Small intestine (tissue), 7 donors: ENCODE data around the gene HAUS8. TPM values are rescaled to one million over a fixed set of nuclear protein-coding genes. Genes with fewer than 3 reads are reported as not detected.

Experiments used
- DNase-seq, 2 donors: peaks; one replicate each; pipeline versions ENCODE4 v3.0.0 to v3.0.0-alpha.2; 2013
- FAIRE-seq: peaks from 2 replicates; lab custom pipeline; 2012; peaks lifted over from hg19 to GRCh38; lab: Jason Lieb, UNC
- H3K27ac ChIP-seq, 3 donors: one replicate each; pipeline ENCODE4 v1.5.1; 2013; ENCODE audit warnings: low read length in 2 of 3, mild to moderate bottlenecking in 2 of 3, control low read depth in 1 of 3, inconsistent platforms in 1 of 3, low read depth in 1 of 3, moderate library complexity in 1 of 3
- H3K27me3 ChIP-seq, 3 donors: one replicate each; pipeline ENCODE4 v1.6.1; 2013; ENCODE audit warnings: low read length in 3 of 3, inconsistent platforms in 1 of 3; ENCODE audit not compliant: control insufficient read depth in 3 of 3, insufficient read depth in 3 of 3
- H3K36me3 ChIP-seq, 3 donors: one replicate each; pipeline ENCODE4 v1.6.1; 2013; ENCODE audit warnings: low read length in 3 of 3, inconsistent platforms in 1 of 3, low read depth in 1 of 3, mild to moderate bottlenecking in 1 of 3, moderate library complexity in 1 of 3; ENCODE audit not compliant: control insufficient read depth in 3 of 3, insufficient read depth in 2 of 3
- H3K4me1 ChIP-seq, 3 donors: one replicate each; pipeline ENCODE4 v1.6.1; 2013; ENCODE audit warnings: low read length in 2 of 3, inconsistent platforms in 1 of 3, low read depth in 1 of 3, mild to moderate bottlenecking in 1 of 3, moderate library complexity in 1 of 3; ENCODE audit not compliant: control insufficient read depth in 3 of 3, insufficient read depth in 2 of 3
- H3K4me3 ChIP-seq, 3 donors: one replicate each; pipeline ENCODE4 v1.5.1; 2013; ENCODE audit warnings: low read length in 3 of 3, control low read depth in 1 of 3, inconsistent platforms in 1 of 3, low read depth in 1 of 3, mild to moderate bottlenecking in 1 of 3, moderate library complexity in 1 of 3
- H3K9me3 ChIP-seq, 2 donors: one replicate each; pipeline ENCODE4 v1.6.1; 2013; ENCODE audit warnings: low read depth in 1 of 2, low read length in 1 of 2; ENCODE audit not compliant: control insufficient read depth in 2 of 2, insufficient read depth in 1 of 2
- WGBS, 3 donors: extraction: QIAGEN DNeasy Blood & Tissue Kit; methylation state at CpG; one replicate each; pipeline ENCODE4 v1.1.7; 2013; 5-methylcytosine and 5-hydroxymethylcytosine counted together
- polyA plus RNA-seq, 4 donors: library from polyadenylated mRNA; stranded (reverse) in 3 of 4; unstranded in 1 of 4; fragments of 200-250 nt in 3 of 4; fragments of 120-200 nt in 1 of 4; gene quantifications; one replicate each; pipeline versions ENCODE4 v1.2.1 to v1.2.3, GENCODE V29; 2013
- donor health status: healthy with polysubstance abuse.
- donor health status: control.
- donor health status: control.
- donor health status: Bipolar disorder and iron deficiency.
- donor health status: healthy.

HAUS8 gene
- polyA plus RNA-seq, 4 donors: 7.4 to 16.5 (median 13.2) TPM

- DNase-seq (no peak), FAIRE-seq (no peak)
- no peak overlapping the region for H3K4me3 ChIP-seq
- peaks cover 0 to 50% (median 8%) of the 10 kb centered on the region in 3 donors for H3K36me3 ChIP-seq
- H3K9me3 ChIP-seq: peaks cover 0 to 22% of the 10 kb centered on the region in 2 donors
- H3K27me3 ChIP-seq: no peaks in the 10 kb centered on the region
- no peaks in the 10 kb centered on the region for H3K4me1 ChIP-seq
- H3K27ac ChIP-seq: no peak overlapping the region
- WGBS, 3 donors: 88 to 92% (median 92%) methylated on average over 7 of the region's 7 CpGs
Measured at GRCh38 chr19:17061691-17062090, 13.6 kb downstream of the HAUS8 start.

- Histone ChIP-seq H3K9me3 (peaks cover 0 to 22% of the 10 kb centered on the region in 2 donors), H3K27me3 (no peaks in the 10 kb centered on the region), H3K4me3 (no peak overlapping the region), H3K36me3 (peaks cover 0 to 46% (median 8%) of the 10 kb centered on the region in 3 donors), H3K4me1 (no peaks in the 10 kb centered on the region), H3K27ac (no peak overlapping the region)
- DNase-seq: no peak
- 27 to 74% (median 64%) methylated on average over 3 of the region's 3 CpGs for WGBS, 3 donors
- no peak for FAIRE-seq
Measured at GRCh38 chr19:17061205-17061604, 14.0 kb downstream of the HAUS8 start.

- H3K36me3 ChIP-seq: peaks cover 0 to 47% (median 8%) of the 10 kb centered on the region in 3 donors
- DNase-seq (no peak), FAIRE-seq (no peak)
- H3K9me3 ChIP-seq: peaks cover 0 to 22% of the 10 kb centered on the region in 2 donors
- H3K4me3 ChIP-seq: no peak overlapping the region
- H3K4me1 ChIP-seq: no peaks in the 10 kb centered on the region
- no peaks in the 10 kb centered on the region for H3K27me3 ChIP-seq
- H3K27ac ChIP-seq: no peak overlapping the region
- 91 to 94% (median 92%) methylated on average over 3 of the region's 3 CpGs for WGBS, 3 donors
Measured at GRCh38 chr19:17060802-17061201, 14.4 kb downstream of the HAUS8 start.

- no peak for FAIRE-seq
Measured at GRCh38 chr19:17058236-17058635, 17.0 kb downstream of the HAUS8 start.

GRCh38 chr19:17055636-17056035, 19.6 kb downstream of the HAUS8 start:
- peaks cover 0 to 18% of the 10 kb centered on the region in 2 donors for H3K9me3 ChIP-seq
- 90 to 98% (median 95%) methylated on average over 15 of the region's 15 CpGs for WGBS, 3 donors
- H3K4me1 ChIP-seq: no peaks in the 10 kb centered on the region
- no peak overlapping the region for H3K27ac ChIP-seq
- no peak overlapping the region for H3K4me3 ChIP-seq
- DNase-seq: no peak
- H3K36me3 ChIP-seq: peaks cover 8 to 61% (median 14%) of the 10 kb centered on the region in 3 donors
- no peak for FAIRE-seq
- no peaks in the 10 kb centered on the region for H3K27me3 ChIP-seq

More at GRCh38 chr19:17058236-17058635, 17.0 kb downstream of the HAUS8 start:
- Histone ChIP-seq H3K36me3 (peaks cover 5 to 61% (median 14%) of the 10 kb centered on the region in 3 donors), H3K27ac (no peak overlapping the region), H3K4me1 (no peaks in the 10 kb centered on the region), H3K9me3 (peaks cover 0 to 18% of the 10 kb centered on the region in 2 donors), H3K27me3 (no peaks in the 10 kb centered on the region), H3K4me3 (no peak overlapping the region)
- no peak for DNase-seq
- WGBS, 3 donors: 94 to 97% (median 96%) methylated on average over 8 of the region's 8 CpGs

- no peak overlapping the region for H3K4me3 ChIP-seq
- H3K27ac ChIP-seq: no peak overlapping the region
- 92 to 95% (median 93%) methylated on average over 2 to 5 of the region's 5 CpGs for WGBS, 3 donors
- H3K9me3 ChIP-seq: peaks cover 0 to 18% of the 10 kb centered on the region in 2 donors
- no peak for DNase-seq
- no peaks in the 10 kb centered on the region for H3K4me1 ChIP-seq
- H3K27me3 ChIP-seq: no peaks in the 10 kb centered on the region
- peaks cover 8 to 67% (median 14%) of the 10 kb centered on the region in 3 donors for H3K36me3 ChIP-seq
- no peak for FAIRE-seq
Measured at GRCh38 chr19:17054746-17055145, 20.5 kb downstream of the HAUS8 start.

GRCh38 chr19:17052439-17052838, 22.8 kb downstream of the HAUS8 start:
- WGBS, 3 donors: 64 to 73% (median 65%) methylated on average over 8 of the region's 8 CpGs
- Histone ChIP-seq H3K36me3 (peaks cover 6 to 61% (median 8%) of the 10 kb centered on the region in 3 donors), H3K4me3 (no peak overlapping the region), H3K4me1 (no peaks in the 10 kb centered on the region), H3K27me3 (no peaks in the 10 kb centered on the region), H3K9me3 (no peaks in the 10 kb centered on the region), H3K27ac (no peak overlapping the region)
- FAIRE-seq (no peak), DNase-seq (peak; percentile 35 to 43)

- WGBS, 3 donors: 82 to 85% (median 85%) methylated on average over 18 of the region's 18 CpGs
- DNase-seq: peak in 1 of 2 donors; percentile 19
- Histone ChIP-seq H3K27me3 (no peaks in the 10 kb centered on the region), H3K27ac (no peak overlapping the region), H3K9me3 (no peaks in the 10 kb centered on the region), H3K4me1 (no peaks in the 10 kb centered on the region), H3K4me3 (no peak overlapping the region), H3K36me3 (peaks cover 4 to 48% (median 6%) of the 10 kb centered on the region in 3 donors)
- no peak for FAIRE-seq
Measured at GRCh38 chr19:17049711-17050280, 25.5 kb downstream of the HAUS8 start.
